GM12878 (cell line): Measurements from ENCODE around the gene CLASP1. TPM values are rescaled to one million over a fixed set of nuclear protein-coding genes. Genes with fewer than 3 reads are reported as not detected.

Source experiments
- CHD2 ChIP-seq: IDR thresholded peaks from 2 replicates; pipeline ENCODE4 v1.6.1; 2011; ENCODE audit warnings: low read depth, low read length, improper control_type of control experiment, borderline replicate concordance
- CHD4 ChIP-seq: fragments of 200-600 bp; sonication (generic); IDR thresholded peaks from 2 replicates; pipeline ENCODE4 v1.6.1; 2016; ENCODE audit warnings: mild to moderate bottlenecking
- CUX1 ChIP-seq: IDR thresholded peaks from 2 replicates; pipeline ENCODE4 v1.6.1; 2012; ENCODE audit warnings: improper control_type of control experiment, low read depth, low read length; ENCODE audit not compliant: insufficient replicate concordance
- IRF4 ChIP-seq: IDR thresholded peaks from 2 replicates; pipeline ENCODE4 v1.6.1; 2011; ENCODE audit warnings: low read depth, low read length
- IRF5 ChIP-seq: fragments of 450-650 bp; IDR thresholded peaks from 2 replicates; pipeline ENCODE4 v1.6.1; 2017; ENCODE audit warnings: borderline replicate concordance
- KLF5 ChIP-seq: fragments of 450-650 bp; IDR thresholded peaks from 2 replicates; pipeline ENCODE4 v1.6.1; 2014; ENCODE audit warnings: mild to moderate bottlenecking; ENCODE audit not compliant: partially characterized antibody
- MLLT1 ChIP-seq: fragments of 450-650 bp; IDR thresholded peaks from 2 replicates; pipeline ENCODE4 v1.6.1; 2016; ENCODE audit warnings: mild to moderate bottlenecking
- MTA3 ChIP-seq: IDR thresholded peaks from 2 replicates; pipeline ENCODE4 v1.6.1; 2012; ENCODE audit warnings: low read length, inconsistent platforms, borderline replicate concordance
- NRF1 ChIP-seq: conservative IDR thresholded peaks from 2 replicates; pipeline ENCODE4 v1.6.1; 2011; ENCODE audit warnings: mild to moderate bottlenecking, low read depth, low read length, improper control_type of control experiment
- PBX3 ChIP-seq: IDR thresholded peaks from 2 replicates; pipeline ENCODE4 v1.6.1; 2011; ENCODE audit warnings: mild to moderate bottlenecking, low read depth, low read length, moderate library complexity; ENCODE audit not compliant: insufficient replicate concordance
- POLR2AphosphoS5 ChIP-seq: IDR thresholded peaks from 2 replicates; pipeline ENCODE4 v1.6.1; 2011; ENCODE audit warnings: mild to moderate bottlenecking, low read length, inconsistent platforms
- RAD21 ChIP-seq: IDR thresholded peaks from 2 replicates; pipeline ENCODE4 v1.6.1; 2011; ENCODE audit warnings: mild to moderate bottlenecking, low read depth, low read length, moderate library complexity; ENCODE audit not compliant: insufficient read depth
- RUNX3 ChIP-seq: IDR thresholded peaks from 2 replicates; pipeline ENCODE4 v1.6.1; 2012; ENCODE audit warnings: low read length, inconsistent platforms
- STAT1 ChIP-seq: fragments of 450-650 bp; conservative IDR thresholded peaks from 2 replicates; pipeline ENCODE4 v1.6.1; 2014; ENCODE audit warnings: antibody characterized with exemption, mild to moderate bottlenecking
- ZBTB11 ChIP-seq: fragments of 450-650 bp; formaldehyde crosslinking; IDR thresholded peaks from 2 replicates; pipeline ENCODE4 v1.5.0; 2022; ENCODE audit warnings: mild to moderate bottlenecking, missing genetic modification characterization
- ZNF217 ChIP-seq: fragments of 450-650 bp; IDR thresholded peaks from 2 replicates; pipeline ENCODE4 v1.6.1; 2017; ENCODE audit warnings: antibody characterized with exemption, mild to moderate bottlenecking
- ZZZ3 ChIP-seq: IDR thresholded peaks from 2 replicates; pipeline ENCODE4 v1.6.1; 2011; ENCODE audit warnings: low read depth; ENCODE audit not compliant: control insufficient read depth, insufficient read length
- polyA plus RNA-seq, 11 experiments: library from polyadenylated mRNA; depleted of rRNA in 4 of 11; unstranded in 6 of 11; stranded (reverse) in 5 of 11; fragments of >200 nt; fragmentation: Nextera tagmentation in 4 of 11; fragmentation: Illumina TruSeq in 1 of 11; extraction: Ambion mirVana in 4 of 11; extraction: Trizol in 1 of 11; gene quantifications; 1 replicate in 1 of 11; 2 replicates in 10 of 11; pipeline versions ENCODE4 v1.2.1 to v1.2.3, GENCODE V29; 2011 to 2016; ENCODE audit warnings: inconsistent platforms in 2 of 11, missing spikeins in 2 of 11, low read depth in 1 of 11
- total RNA-seq, 4 experiments: library from RNA; depleted of rRNA in 3 of 4; stranded (reverse); fragments of >200 nt in 3 of 4; fragmentation: Illumina TruSeq in 1 of 4; extraction: Trizol in 1 of 4; gene quantifications; 2 replicates each; pipeline versions ENCODE4 v1.2.1 to v1.2.3, GENCODE V29; 2013 to 2021

Gene CLASP1
- total and polyA plus RNA-seq, 10 of the 15 experiments (the other 5 are each of a cell fraction or from before 2014, with no cell fraction given): 1.4 to 62.4 (median 32.9) TPM

GRCh38 chr2:121649596-121650314 is 493 bp upstream of the CLASP1 start (continued):
- 0 out of 2 replicates have a peak, but pooled peaks have one; percentile 1 for TF ChIP-seq RAD21
- no peak for TF ChIP-seq CHD4
- TF ChIP-seq PBX3: no peak
- TF ChIP-seq IRF4: no peak
- no peak for TF ChIP-seq STAT1
- TF ChIP-seq MLLT1: peak; percentile 90
- peak; percentile 81; the same call in 1 of the 2 replicates for TF ChIP-seq MTA3
- TF ChIP-seq ZNF217: no peak
- TF ChIP-seq RUNX3: peak; percentile 90
- TF ChIP-seq KLF5: no peak
- TF ChIP-seq ZBTB11: no peak; the same call in 1 of the 2 replicates
- no peak for TF ChIP-seq CHD2
- no peak for TF ChIP-seq ZZZ3
- peak; percentile 80 for TF ChIP-seq POLR2AphosphoS5
- TF ChIP-seq NRF1: peak; percentile 86
- TF ChIP-seq CUX1: no peak
- TF ChIP-seq IRF5: no peak
